ENCODE data around the gene GRB2.

The GRB2 gene

DNA sequence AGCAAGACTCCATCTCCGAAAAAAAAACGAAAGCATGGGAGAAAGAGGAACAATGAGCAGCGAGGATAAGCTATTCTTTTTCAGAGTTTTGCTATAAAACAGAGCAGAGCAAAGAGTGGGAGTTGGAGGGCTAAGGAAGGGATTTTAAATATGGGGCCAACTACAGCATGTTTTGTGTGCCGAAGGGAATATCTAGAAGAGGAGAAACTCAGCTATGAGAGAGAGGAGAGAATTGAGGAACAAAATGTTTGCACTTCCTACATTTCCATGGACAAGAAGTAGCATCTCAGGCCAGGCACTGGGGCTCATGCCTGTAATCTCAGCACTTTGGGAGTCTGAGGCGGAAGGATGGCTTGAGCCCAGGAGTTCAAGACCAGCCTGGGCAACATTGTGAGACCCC is 13.1 kb upstream of the GRB2 start:
- TF ChIP-seq GATA2 (IDR thresholded peaks at IDR 0.05; ENCODE audit: low read depth, low read length) (no peak), GATA3 (IDR thresholded peaks at IDR 0.05; ENCODE audit: low read depth, low read length) (no peak)

- no peak for TF ChIP-seq GATA2 (IDR thresholded peaks at IDR 0.05; ENCODE audit: low read depth, low read length)
- TF ChIP-seq GATA3 (IDR thresholded peaks at IDR 0.05; ENCODE audit: low read depth, low read length), result no peak
These were observed 11.6 kb upstream of the GRB2 start for GRCh38 chr17:75417054-75417580.

GRCh38 chr17:75416006-75416405 is 10.5 kb upstream of the GRB2 start:
- TF ChIP-seq GATA3 (IDR thresholded peaks at IDR 0.05; ENCODE audit: low read depth, low read length), result no peak
- TF ChIP-seq GATA2 (IDR thresholded peaks at IDR 0.05; ENCODE audit: low read depth, low read length), result no peak

DNA sequence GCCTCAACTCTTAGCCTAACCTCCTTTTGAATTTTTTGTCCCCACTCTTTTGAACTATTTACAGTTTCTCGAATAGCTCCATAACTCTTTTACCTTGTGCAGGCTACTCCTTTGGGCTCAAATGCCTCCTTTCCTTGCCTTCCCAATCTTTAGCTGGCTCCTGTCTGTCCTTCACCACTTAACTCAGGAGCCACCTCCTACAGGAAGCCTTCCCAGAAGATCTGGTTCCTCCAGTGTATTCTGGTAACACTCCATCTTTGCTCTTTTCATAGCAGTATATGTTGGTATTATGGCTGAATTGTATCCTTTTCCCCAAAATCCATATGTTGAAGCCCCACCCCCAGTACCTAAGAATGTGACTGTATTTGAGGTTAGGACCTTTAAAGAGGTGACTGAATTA is 9.0 kb upstream of the GRB2 start:
- TF ChIP-seq GATA3 (IDR thresholded peaks at IDR 0.05; ENCODE audit: low read depth, low read length), result no peak
- no peak for TF ChIP-seq GATA2 (IDR thresholded peaks at IDR 0.05; ENCODE audit: low read depth, low read length)

- no peak for TF ChIP-seq GATA2 (IDR thresholded peaks at IDR 0.05; ENCODE audit: low read depth, low read length)
- TF ChIP-seq GATA3 (IDR thresholded peaks at IDR 0.05; ENCODE audit: low read depth, low read length), result no peak
These were observed 7.2 kb upstream of the GRB2 start for GRCh38 chr17:75412455-75413317.

GRCh38 chr17:75411328-75412067 is 6.0 kb upstream of the GRB2 start:
- TF ChIP-seq GATA3 (IDR thresholded peaks at IDR 0.05; ENCODE audit: low read depth, low read length) (no peak), GATA2 (IDR thresholded peaks at IDR 0.05; ENCODE audit: low read depth, low read length) (no peak)

- TF ChIP-seq GATA2 (IDR thresholded peaks at IDR 0.05; ENCODE audit: low read depth, low read length) (no peak), GATA3 (IDR thresholded peaks at IDR 0.05; ENCODE audit: low read depth, low read length) (no peak)
These were observed 4.7 kb upstream of the GRB2 start for GRCh38 chr17:75410141-75410540.

DNA sequence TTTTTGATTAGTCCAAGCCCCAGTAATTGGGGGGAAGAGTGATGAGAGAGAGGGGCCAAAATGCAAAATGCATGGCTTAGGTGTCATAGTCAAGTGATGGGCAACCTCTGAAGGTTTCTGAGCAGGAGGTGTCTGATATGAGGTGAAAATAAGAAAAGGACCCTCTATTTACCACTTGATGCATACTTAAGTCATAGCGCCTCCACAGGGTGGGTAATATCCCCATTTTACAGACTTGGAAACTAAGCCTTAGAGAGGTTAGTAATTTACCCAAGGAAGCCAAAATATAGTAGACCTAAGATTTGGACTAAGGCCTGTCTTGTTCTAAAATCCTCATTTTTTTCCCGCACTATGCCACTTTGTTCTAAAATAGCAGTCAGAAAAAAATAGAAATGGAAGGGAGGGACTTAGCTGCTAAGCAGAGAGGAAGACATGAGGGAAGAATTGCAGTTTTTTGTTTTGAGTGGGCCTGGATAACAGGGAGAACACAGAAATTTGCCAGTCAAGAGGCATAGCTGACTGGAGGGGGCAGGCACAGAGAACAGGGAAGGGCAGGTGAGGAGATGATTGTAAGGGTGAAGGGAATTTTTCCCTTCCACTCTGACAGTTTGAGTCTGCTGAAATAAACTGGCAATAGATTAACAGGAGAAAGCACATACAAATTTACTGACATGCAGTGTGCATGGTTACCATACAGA is 2.3 kb upstream of the GRB2 start:
- no peak for TF ChIP-seq GATA2 (IDR thresholded peaks at IDR 0.05; ENCODE audit: low read depth, low read length)
- TF ChIP-seq GATA3 (IDR thresholded peaks at IDR 0.05; ENCODE audit: low read depth, low read length), result no peak

DNA sequence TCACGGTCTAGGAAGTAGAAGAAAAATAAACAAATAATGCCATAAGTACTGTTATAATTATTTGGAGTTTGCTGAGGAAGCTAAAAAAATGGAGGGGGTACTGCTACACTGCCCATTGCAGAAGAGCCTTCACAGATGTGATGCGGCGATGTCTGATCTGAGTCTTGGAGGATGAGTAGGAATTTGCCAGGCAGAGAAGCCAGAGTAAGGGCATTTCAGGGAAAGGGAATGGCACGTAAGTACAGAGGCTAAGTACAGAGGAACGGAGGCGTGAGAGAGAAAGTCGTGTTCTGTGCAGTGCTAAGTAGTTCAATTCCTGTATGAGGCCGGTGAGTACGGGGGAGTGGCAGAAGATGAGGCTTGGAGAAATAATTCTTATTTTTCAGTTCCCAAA is 741 bp upstream of the GRB2 start:
- TF ChIP-seq GATA2 (IDR thresholded peaks at IDR 0.05; ENCODE audit: low read depth, low read length) (no peak), GATA3 (IDR thresholded peaks at IDR 0.05; ENCODE audit: low read depth, low read length) (no peak)

- TF ChIP-seq GATA2 (IDR thresholded peaks at IDR 0.05; ENCODE audit: low read depth, low read length), result no peak
- TF ChIP-seq GATA3 (IDR thresholded peaks at IDR 0.05; ENCODE audit: low read depth, low read length), result no peak
These were observed 630 bp downstream of the GRB2 start for GRCh38 chr17:75404731-75405364.

GRCh38 chr17:75404223-75404730 is 1.2 kb downstream of the GRB2 start:
- TF ChIP-seq GATA2 (IDR thresholded peaks at IDR 0.05; ENCODE audit: low read depth, low read length) (no peak), GATA3 (IDR thresholded peaks at IDR 0.05; ENCODE audit: low read depth, low read length) (no peak)

DNA sequence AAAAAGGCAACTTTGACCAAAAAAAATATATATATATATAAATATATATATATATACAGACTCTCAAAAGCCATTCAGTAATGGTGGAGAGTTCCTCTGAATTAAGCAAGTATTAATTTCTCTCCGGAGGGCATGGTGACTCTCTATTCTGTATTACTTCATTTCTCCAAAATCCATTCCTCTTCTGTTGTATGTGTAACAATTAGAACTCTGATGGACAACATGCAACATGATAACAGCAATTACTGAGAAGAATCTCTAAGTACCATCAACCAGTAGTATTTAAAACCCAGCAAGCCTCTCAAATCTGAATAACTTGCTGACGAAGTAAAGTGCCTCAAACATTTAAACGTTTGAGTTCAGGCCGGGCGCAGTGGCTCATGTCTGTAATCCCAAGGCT is 2.3 kb downstream of the GRB2 start:
- TF ChIP-seq GATA3 (IDR thresholded peaks at IDR 0.05; ENCODE audit: low read depth, low read length), result no peak
- TF ChIP-seq GATA2 (IDR thresholded peaks at IDR 0.05; ENCODE audit: low read depth, low read length), result no peak

- TF ChIP-seq GATA3 (IDR thresholded peaks at IDR 0.05; ENCODE audit: low read depth, low read length), result no peak
- no peak for TF ChIP-seq GATA2 (IDR thresholded peaks at IDR 0.05; ENCODE audit: low read depth, low read length)
These were observed 3.5 kb downstream of the GRB2 start for GRCh38 chr17:75402026-75402425.

All from SH-SY5Y (cell line).